ENCODE results near the gene SKA3. TPM values are rescaled to one million over a fixed set of nuclear protein-coding genes. Genes with fewer than 3 reads are reported as not detected.
"Not testable (repeated sequence)": the region's sequence is repeated elsewhere in the genome, so short reads cannot be mapped to it uniquely, and the experiment has no call there.

Gene SKA3
- total and polyA plus RNA-seq, 4 donors = 0.50 to 3.2 (median 1.8) TPM

DNA sequence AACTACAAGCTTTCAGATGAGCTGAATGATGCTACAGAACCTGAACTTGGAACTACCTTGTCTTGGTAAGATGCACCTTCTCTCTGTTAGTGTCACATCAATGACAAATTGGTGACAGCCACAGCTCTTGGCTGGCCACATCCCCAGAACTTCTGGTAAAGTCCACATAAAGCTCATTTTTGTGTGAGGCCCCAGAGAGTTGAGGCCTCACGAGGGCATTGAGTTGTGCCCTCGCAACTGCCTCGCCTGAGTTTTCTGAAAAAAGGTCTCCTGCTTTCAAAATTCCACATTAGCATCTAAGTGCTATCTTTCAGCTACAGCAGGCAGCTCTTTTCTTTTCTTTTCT, 42.7 kb upstream of the SKA3 start:
- ATAC-seq (ENCODE audit: insufficient read depth, low FRiP score) = no peak
- 18 to 57% methylated on average over 3 of the region's 3 CpGs for WGBS, 2 donors

DNA sequence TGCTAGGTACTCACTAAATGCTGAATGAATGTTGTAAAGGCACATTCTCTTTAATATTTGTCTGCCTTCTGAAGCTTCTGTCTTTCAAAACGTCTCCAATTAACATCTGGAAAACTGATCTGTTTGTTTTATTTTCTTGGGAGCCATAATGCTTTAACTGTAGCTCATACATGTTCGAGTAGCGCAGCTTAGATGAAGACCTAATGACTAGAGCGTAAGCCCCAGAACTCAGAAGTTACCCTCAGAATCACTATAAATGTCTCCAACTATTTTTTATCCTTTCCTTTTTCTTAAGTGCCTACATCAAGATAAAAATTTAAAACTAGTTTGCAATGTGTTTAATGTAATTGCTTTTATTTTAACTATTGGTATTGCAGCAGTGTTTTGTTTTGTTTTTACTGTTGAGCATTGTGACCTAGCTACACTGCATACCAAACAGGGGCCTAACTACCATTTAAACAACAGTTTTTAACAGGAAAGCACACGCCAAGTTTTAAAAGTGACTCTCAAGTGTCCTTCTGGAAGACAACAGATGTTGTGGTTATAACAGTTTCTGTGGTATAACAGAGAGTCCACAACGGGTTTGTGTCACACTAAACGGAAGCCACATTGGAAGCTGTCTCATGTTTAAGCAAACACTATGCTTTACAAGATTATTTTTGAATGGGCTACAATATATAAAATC, 42.1 kb upstream of the SKA3 start:
- no peaks in the 10 kb centered on the region for H3K36me3 ChIP-seq (ENCODE audit: control insufficient read depth in 4 of 4, insufficient read depth in 4 of 4, low read length in 4 of 4)
- H3K4me3 ChIP-seq = no peak overlapping the region
- peaks cover 0 to 9% (median 2%) of the 10 kb centered on the region in 4 donors for H3K9me3 ChIP-seq (ENCODE audit: control insufficient read depth in 4 of 4, insufficient read depth in 3 of 4, low read length in 3 of 4)
- WGBS, 2 donors = 37 to 51% methylated on average over 7 of the region's 7 CpGs
- no peak for ATAC-seq (ENCODE audit: insufficient read depth, low FRiP score)
- no peaks in the 10 kb centered on the region for H3K27me3 ChIP-seq (ENCODE audit: control insufficient read depth in 3 of 3, insufficient read depth in 3 of 3, low read length in 2 of 3)
- H3K9ac ChIP-seq (ENCODE audit: insufficient read depth in 1 of 2, low read length in 2 of 2) = no peak overlapping the region
- no peak for DNase-seq
- H3K27ac ChIP-seq (ENCODE audit: low read depth in 1 of 2, low read length in 1 of 2) = no peak overlapping the region
- TF ChIP-seq, protein P1, sequence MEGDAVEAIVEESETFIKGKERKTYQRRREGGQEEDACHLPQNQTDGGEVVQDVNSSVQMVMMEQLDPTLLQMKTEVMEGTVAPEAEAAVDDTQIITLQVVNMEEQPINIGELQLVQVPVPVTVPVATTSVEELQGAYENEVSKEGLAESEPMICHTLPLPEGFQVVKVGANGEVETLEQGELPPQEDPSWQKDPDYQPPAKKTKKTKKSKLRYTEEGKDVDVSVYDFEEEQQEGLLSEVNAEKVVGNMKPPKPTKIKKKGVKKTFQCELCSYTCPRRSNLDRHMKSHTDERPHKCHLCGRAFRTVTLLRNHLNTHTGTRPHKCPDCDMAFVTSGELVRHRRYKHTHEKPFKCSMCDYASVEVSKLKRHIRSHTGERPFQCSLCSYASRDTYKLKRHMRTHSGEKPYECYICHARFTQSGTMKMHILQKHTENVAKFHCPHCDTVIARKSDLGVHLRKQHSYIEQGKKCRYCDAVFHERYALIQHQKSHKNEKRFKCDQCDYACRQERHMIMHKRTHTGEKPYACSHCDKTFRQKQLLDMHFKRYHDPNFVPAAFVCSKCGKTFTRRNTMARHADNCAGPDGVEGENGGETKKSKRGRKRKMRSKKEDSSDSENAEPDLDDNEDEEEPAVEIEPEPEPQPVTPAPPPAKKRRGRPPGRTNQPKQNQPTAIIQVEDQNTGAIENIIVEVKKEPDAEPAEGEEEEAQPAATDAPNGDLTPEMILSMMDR (IDR thresholded peaks at IDR 0.05; ENCODE audit: control extremely low read depth, extremely low read depth) = no peak
- peaks cover 0 to 2% (median 0%) of the 10 kb centered on the region in 5 donors for H3K4me1 ChIP-seq (ENCODE audit: control insufficient read depth in 5 of 5, insufficient read depth in 5 of 5, low read length in 5 of 5)

More for the DNA sequence above, 42.7 kb upstream of the SKA3 start:
- H3K4me1 ChIP-seq (ENCODE audit: control insufficient read depth in 5 of 5, insufficient read depth in 5 of 5, low read length in 5 of 5) = peaks cover 0 to 2% (median 0%) of the 10 kb centered on the region in 5 donors
- no peak overlapping the region for H3K4me3 ChIP-seq
- H3K27me3 ChIP-seq (ENCODE audit: control insufficient read depth in 3 of 3, insufficient read depth in 3 of 3, low read length in 2 of 3) = no peaks in the 10 kb centered on the region
- TF ChIP-seq, protein P1 (IDR thresholded peaks at IDR 0.05; ENCODE audit: control extremely low read depth, extremely low read depth) = no peak
- H3K36me3 ChIP-seq (ENCODE audit: control insufficient read depth in 4 of 4, insufficient read depth in 4 of 4, low read length in 4 of 4) = no peaks in the 10 kb centered on the region
- H3K27ac ChIP-seq (ENCODE audit: low read depth in 1 of 2, low read length in 1 of 2) = no peak overlapping the region
- peaks cover 0 to 9% (median 2%) of the 10 kb centered on the region in 4 donors for H3K9me3 ChIP-seq (ENCODE audit: control insufficient read depth in 4 of 4, insufficient read depth in 3 of 4, low read length in 3 of 4)
- no peak for DNase-seq
- H3K9ac ChIP-seq (ENCODE audit: insufficient read depth in 1 of 2, low read length in 2 of 2) = no peak overlapping the region

GRCh38 chr13:21216332-21216731, 40.0 kb upstream of the SKA3 start:
- H3K27me3 ChIP-seq (ENCODE audit: control insufficient read depth in 3 of 3, insufficient read depth in 3 of 3, low read length in 2 of 3) = no peaks in the 10 kb centered on the region
- WGBS, 2 donors = 42 to 64% methylated on average over 13 of the region's 13 CpGs
- peaks cover 0 to 2% (median 0%) of the 10 kb centered on the region in 5 donors for H3K4me1 ChIP-seq (ENCODE audit: control insufficient read depth in 5 of 5, insufficient read depth in 5 of 5, low read length in 5 of 5)
- H3K9me3 ChIP-seq (ENCODE audit: control insufficient read depth in 4 of 4, insufficient read depth in 3 of 4, low read length in 3 of 4) = peaks cover 0 to 6% (median 2%) of the 10 kb centered on the region in 4 donors
- H3K36me3 ChIP-seq (ENCODE audit: control insufficient read depth in 4 of 4, insufficient read depth in 4 of 4, low read length in 4 of 4) = no peaks in the 10 kb centered on the region
- ATAC-seq (ENCODE audit: insufficient read depth, low FRiP score) (no peak), DNase-seq (no peak)
- no peak overlapping the region for H3K27ac ChIP-seq (ENCODE audit: low read depth in 1 of 2, low read length in 1 of 2)
- no peak overlapping the region for H3K9ac ChIP-seq (ENCODE audit: insufficient read depth in 1 of 2, low read length in 2 of 2)
- H3K4me3 ChIP-seq = no peak overlapping the region
- TF ChIP-seq, protein P1 (IDR thresholded peaks at IDR 0.05; ENCODE audit: control extremely low read depth, extremely low read depth) = no peak

DNA sequence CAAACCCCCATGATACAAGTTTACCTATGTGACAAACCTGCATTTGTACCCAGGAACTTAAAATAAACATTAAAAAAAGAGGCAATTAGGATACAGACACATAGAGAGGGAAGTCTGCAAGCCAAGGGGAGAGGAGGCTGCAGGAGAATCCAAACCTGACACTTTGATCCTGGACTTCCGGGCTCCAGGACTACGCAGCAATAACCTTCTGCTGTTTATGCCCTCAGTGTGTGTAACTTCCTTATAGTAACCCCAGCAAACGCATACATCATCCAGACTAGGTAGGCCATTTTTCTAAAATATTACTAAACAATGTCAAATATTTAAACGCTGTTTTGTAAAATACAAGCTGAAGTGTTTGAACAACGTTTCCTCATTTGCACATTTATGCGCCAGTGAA, 39.1 kb upstream of the SKA3 start:
- H3K4me1 ChIP-seq (ENCODE audit: control insufficient read depth in 5 of 5, insufficient read depth in 5 of 5, low read length in 5 of 5); ATAC-seq (ENCODE audit: insufficient read depth, low FRiP score); H3K9me3 ChIP-seq (ENCODE audit: control insufficient read depth in 4 of 4, insufficient read depth in 3 of 4, low read length in 3 of 4); DNase-seq; H3K36me3 ChIP-seq (ENCODE audit: control insufficient read depth in 4 of 4, insufficient read depth in 4 of 4, low read length in 4 of 4); H3K27me3 ChIP-seq (ENCODE audit: control insufficient read depth in 3 of 3, insufficient read depth in 3 of 3, low read length in 2 of 3); H3K9ac ChIP-seq (ENCODE audit: insufficient read depth in 1 of 2, low read length in 2 of 2); H3K4me3 ChIP-seq; H3K27ac ChIP-seq (ENCODE audit: low read depth in 1 of 2, low read length in 1 of 2): not testable (repeated sequence)
- WGBS, 2 donors = 63 to 64% methylated on average over 6 of the region's 6 CpGs

Measured in lung (tissue), 12 donors.